Mesenchymal stem cell (in vitro differentiated cells and primary cell): Measurements from ENCODE around the gene RASL10B.

Experiments
- DNase-seq: peaks from one replicate; pipeline ENCODE4 v3.0.0-alpha.2; 2013
- H2AFZ ChIP-seq: one replicate; pipeline ENCODE4 v1.6.1; 2013; ENCODE audit warnings: low read depth, mild to moderate bottlenecking, control low read depth, inconsistent platforms, low read length, moderate library complexity
- H2AK5ac ChIP-seq: 2 replicates; pipeline ENCODE4 v1.6.1; 2013; ENCODE audit warnings: low read length, moderate library complexity, mild to moderate bottlenecking, inconsistent platforms; ENCODE audit not compliant: severe bottlenecking
- H2BK120ac ChIP-seq: one replicate; pipeline ENCODE4 v1.6.1; 2013; ENCODE audit warnings: low read depth, mild to moderate bottlenecking, inconsistent platforms, low read length, moderate library complexity
- H2BK12ac ChIP-seq, 2 experiments: one replicate each; pipeline ENCODE4 v1.6.1; 2013; ENCODE audit warnings: inconsistent platforms in 2 of 2, low read length in 2 of 2, mild to moderate bottlenecking in 2 of 2, moderate library complexity in 2 of 2, control low read depth in 1 of 2
- H2BK15ac ChIP-seq: one replicate; pipeline ENCODE4 v1.6.1; 2013; ENCODE audit warnings: mild to moderate bottlenecking, low read depth, inconsistent platforms; ENCODE audit not compliant: poor library complexity, severe bottlenecking
- H2BK5ac ChIP-seq: 2 replicates; pipeline ENCODE4 v1.6.1; 2013; ENCODE audit warnings: low read depth, mild to moderate bottlenecking, low read length, control low read depth, inconsistent platforms; ENCODE audit not compliant: poor library complexity, severe bottlenecking
- H3K14ac ChIP-seq, 2 experiments: one replicate each; pipeline ENCODE4 v1.6.1; 2013; ENCODE audit warnings: inconsistent platforms in 2 of 2, low read length in 2 of 2, control low read depth in 1 of 2, mild to moderate bottlenecking in 1 of 2, moderate library complexity in 1 of 2
- H3K18ac ChIP-seq, 2 experiments: one replicate each; pipeline ENCODE4 v1.6.1; 2013; ENCODE audit warnings: inconsistent platforms in 2 of 2, low read length in 2 of 2, control low read depth in 1 of 2, low read depth in 1 of 2, mild to moderate bottlenecking in 1 of 2
- H3K23ac ChIP-seq, 2 experiments: one replicate each; pipeline ENCODE4 v1.6.1; 2013; ENCODE audit warnings: inconsistent platforms in 2 of 2, low read length in 2 of 2, mild to moderate bottlenecking in 2 of 2, moderate library complexity in 2 of 2, control low read depth in 1 of 2
- H3K27ac ChIP-seq: 2 replicates; pipeline ENCODE4 v1.5.1; 2013; ENCODE audit warnings: mild to moderate bottlenecking, moderate library complexity, low read length, control low read depth, inconsistent platforms; ENCODE audit not compliant: poor library complexity, severe bottlenecking
- H3K27me3 ChIP-seq, 2 experiments: 2 replicates each; pipeline versions ENCODE4 v1.6.1 to v1.7.0; 2013; ENCODE audit warnings: low read length in 2 of 2, mild to moderate bottlenecking in 2 of 2, moderate library complexity in 2 of 2, control low read depth in 1 of 2, inconsistent platforms in 1 of 2; ENCODE audit not compliant: control insufficient read depth in 1 of 2, insufficient read depth in 1 of 2
- H3K36me3 ChIP-seq, 2 experiments: 2 replicates each; pipeline versions ENCODE4 v1.6.1 to v1.7.0; 2013; ENCODE audit warnings: low read length in 2 of 2, control low read depth in 1 of 2, inconsistent platforms in 1 of 2, low read depth in 1 of 2, mild to moderate bottlenecking in 1 of 2; ENCODE audit not compliant: insufficient read depth in 2 of 2, control insufficient read depth in 1 of 2
- H3K4ac ChIP-seq, 2 experiments: one replicate each; pipeline ENCODE4 v1.6.1; 2013; ENCODE audit warnings: inconsistent platforms in 2 of 2, low read length in 2 of 2, mild to moderate bottlenecking in 2 of 2, moderate library complexity in 2 of 2, control low read depth in 1 of 2, low read depth in 1 of 2
- H3K4me1 ChIP-seq: 2 replicates; pipeline ENCODE4 v1.6.1; 2013; ENCODE audit warnings: low read depth, low read length, control low read depth; ENCODE audit not compliant: control insufficient read depth, insufficient read depth
- H3K4me2 ChIP-seq: 2 replicates; pipeline ENCODE4 v1.6.1; 2013; ENCODE audit warnings: low read length, mild to moderate bottlenecking, inconsistent platforms; ENCODE audit not compliant: poor library complexity, severe bottlenecking
- H3K4me3 ChIP-seq, 2 experiments: 2 replicates each; pipeline versions ENCODE4 v1.5.1 to v1.7.0; 2013; ENCODE audit warnings: low read length in 2 of 2, mild to moderate bottlenecking in 2 of 2, control low read depth in 1 of 2, low read depth in 1 of 2; ENCODE audit not compliant: insufficient read depth in 1 of 2
- H3K79me1 ChIP-seq: replicated peaks from 2 replicates; pipeline ENCODE4 v1.6.1; 2013; ENCODE audit warnings: mild to moderate bottlenecking, control low read depth, low read length, inconsistent platforms; ENCODE audit not compliant: poor library complexity, severe bottlenecking
- H3K9ac ChIP-seq: 2 replicates; pipeline ENCODE4 v1.7.0; 2013; ENCODE audit warnings: mild to moderate bottlenecking, low read length, moderate library complexity
- H3K9me3 ChIP-seq: 2 replicates; pipeline ENCODE4 v1.7.0; 2013; ENCODE audit warnings: mild to moderate bottlenecking, low read length; ENCODE audit not compliant: control insufficient read depth
- H4K8ac ChIP-seq: one replicate; pipeline ENCODE4 v1.6.1; 2013; ENCODE audit warnings: inconsistent platforms, mild to moderate bottlenecking, low read length, moderate library complexity
- H4K91ac ChIP-seq: one replicate; pipeline ENCODE4 v1.6.1; 2013; ENCODE audit warnings: mild to moderate bottlenecking, low read length, inconsistent platforms
- WGBS: methylation state at CpG from one replicate; pipeline ENCODE4 v1.1.7; 2013; ENCODE audit warnings: mixed read lengths; 5-methylcytosine and 5-hydroxymethylcytosine counted together

The RASL10B gene

GRCh38 chr17:35723735-35724134, 7.7 kb upstream of the RASL10B start:
- H2BK5ac ChIP-seq = no peak overlapping the region
- H3K9ac ChIP-seq = no peak overlapping the region
- H2BK120ac ChIP-seq = no peak overlapping the region
- peaks cover 16 to 71% of the 10 kb centered on the region in 2 experiments for H3K36me3 ChIP-seq
- H3K27ac ChIP-seq = no peak overlapping the region
- no peak for DNase-seq
- peaks cover 15% of the 10 kb centered on the region for H3K79me1 ChIP-seq
- no peak overlapping the region for H2BK15ac ChIP-seq
- no peak overlapping the region for H2AFZ ChIP-seq
- no peak overlapping the region for H4K91ac ChIP-seq
- no peaks in the 10 kb centered on the region for H3K27me3 ChIP-seq
- 96% methylated on average over 2 of the region's 2 CpGs for WGBS
- no peak overlapping the region for H3K23ac ChIP-seq
- no peaks in the 10 kb centered on the region for H3K9me3 ChIP-seq
- H3K4me3 ChIP-seq = no peak overlapping the region
- H3K18ac ChIP-seq = no peak overlapping the region
- H3K14ac ChIP-seq = no peak overlapping the region
- no peak overlapping the region for H2BK12ac ChIP-seq
- peaks cover 20% of the 10 kb centered on the region for H3K4me1 ChIP-seq
- H2AK5ac ChIP-seq = no peak overlapping the region
- H4K8ac ChIP-seq = no peak overlapping the region
- H3K4ac ChIP-seq = no peak overlapping the region
- H3K4me2 ChIP-seq = no peak overlapping the region

- no peak for DNase-seq
- Histone ChIP-seq H2BK5ac (no peak overlapping the region), H2BK120ac (no peak overlapping the region), H3K9me3 (no peaks in the 10 kb centered on the region), H3K4me3 (no peak overlapping the region), H4K91ac (no peak overlapping the region), H3K4me1 (peaks cover 27% of the 10 kb centered on the region), H3K23ac (no peak overlapping the region), H2AK5ac (peak overlapping the region; percentile 12), H3K18ac (peak overlapping the region in 1 of 2 experiments; percentile 46), H3K4ac (peak overlapping the region; percentile 21 to 59), H3K9ac (no peak overlapping the region), H3K36me3 (peaks cover 18 to 58% of the 10 kb centered on the region in 2 experiments), H3K27ac (peak overlapping the region; percentile 81), H3K14ac (no peak overlapping the region), H3K27me3 (peaks cover 0 to 4% of the 10 kb centered on the region in 2 experiments), H4K8ac (peak overlapping the region; percentile 66), H3K79me1 (peaks cover 15% of the 10 kb centered on the region), H3K4me2 (no peak overlapping the region), H2BK12ac (no peak overlapping the region), H2BK15ac (no peak overlapping the region), H2AFZ (no peak overlapping the region)
- 98% methylated on average over 4 of the region's 4 CpGs for WGBS
These were observed 6.4 kb upstream of the RASL10B start for GRCh38 chr17:35725058-35725457.

DNA sequence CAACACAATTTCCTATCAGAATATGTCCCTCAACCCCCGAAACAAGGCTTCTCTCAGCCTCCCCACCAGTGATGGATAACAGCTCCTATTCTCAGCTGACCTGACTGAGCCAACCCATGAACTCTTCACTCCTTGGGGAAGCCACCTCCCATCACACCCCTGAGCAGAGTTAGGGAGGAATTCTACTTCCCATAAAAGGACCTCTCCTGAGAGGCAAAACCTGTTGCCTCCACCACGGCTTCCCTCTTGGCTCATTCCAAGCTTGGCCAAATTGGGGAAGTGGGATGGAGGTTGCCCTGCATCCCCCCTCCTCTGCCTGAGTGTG, 5.7 kb upstream of the RASL10B start:
- no peak overlapping the region for H2BK5ac ChIP-seq
- peak overlapping the region in 1 of 2 experiments; percentile 58 for H3K4ac ChIP-seq
- H3K4me1 ChIP-seq = peaks cover 27% of the 10 kb centered on the region
- peak overlapping the region; percentile 20 for H3K4me2 ChIP-seq
- H3K23ac ChIP-seq = no peak overlapping the region
- peak overlapping the region; percentile 91 for H4K91ac ChIP-seq
- H3K9ac ChIP-seq = no peak overlapping the region
- peak overlapping the region; percentile 46 to 62 for H3K18ac ChIP-seq
- peaks cover 18 to 54% of the 10 kb centered on the region in 2 experiments for H3K36me3 ChIP-seq
- 45% methylated on average over 2 of the region's 2 CpGs for WGBS
- H2BK120ac ChIP-seq = no peak overlapping the region
- DNase-seq = no peak
- H3K27ac ChIP-seq = peak overlapping the region; percentile 81
- peak overlapping the region; percentile 14 to 81 for H2BK12ac ChIP-seq
- no peaks in the 10 kb centered on the region for H3K9me3 ChIP-seq
- H3K4me3 ChIP-seq = no peak overlapping the region
- H4K8ac ChIP-seq = peak overlapping the region; percentile 29
- H2BK15ac ChIP-seq = no peak overlapping the region
- peak overlapping the region; percentile 37 for H2AK5ac ChIP-seq
- H3K27me3 ChIP-seq = peaks cover 0 to 8% of the 10 kb centered on the region in 2 experiments
- H3K79me1 ChIP-seq = peaks cover 15% of the 10 kb centered on the region
- H3K14ac ChIP-seq = peak overlapping the region in 1 of 2 experiments; percentile 65
- no peak overlapping the region for H2AFZ ChIP-seq

DNA sequence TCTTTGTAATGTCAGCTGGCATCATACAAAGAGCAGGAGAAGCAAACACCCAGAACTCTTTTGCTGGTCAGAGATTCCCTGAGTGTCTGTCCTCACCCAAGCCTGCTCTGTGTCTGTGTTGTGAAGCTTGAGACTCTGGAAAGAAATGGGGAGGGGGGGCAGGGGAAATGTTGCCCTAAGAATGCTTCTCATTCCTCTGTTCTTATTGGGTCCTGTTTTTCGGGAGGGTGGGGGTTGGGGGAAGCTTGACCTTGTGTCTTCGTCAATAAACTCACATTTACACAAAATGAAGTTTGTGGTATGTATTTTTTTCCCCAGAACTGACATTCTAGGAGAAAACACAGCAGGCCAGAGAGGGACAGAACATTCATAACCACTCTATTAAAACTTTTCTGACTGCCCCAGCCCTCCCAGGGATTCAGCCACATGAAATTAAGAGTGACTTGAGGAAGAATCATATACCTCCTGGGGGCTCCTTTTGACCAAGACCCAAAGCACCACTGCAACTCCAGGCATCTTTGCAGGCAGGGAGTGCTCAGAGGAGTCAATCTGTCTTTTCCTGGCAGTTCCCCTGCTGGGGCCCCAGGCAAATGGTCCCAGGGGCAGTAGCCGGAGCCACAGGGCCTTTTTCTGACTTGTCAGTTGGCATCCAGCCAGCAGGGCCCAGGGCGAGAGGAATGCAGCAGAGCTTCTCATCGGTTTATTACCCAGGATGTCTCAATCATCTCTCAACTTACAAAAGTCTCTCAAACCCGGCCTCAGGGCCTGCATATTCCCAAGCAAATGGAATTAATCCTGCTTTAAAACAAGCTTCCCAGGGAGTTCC, 5.1 kb upstream of the RASL10B start:
- Histone ChIP-seq H3K4me2 (peak overlapping the region; percentile 38), H3K27ac (peak overlapping the region; percentile 81), H3K79me1 (peaks cover 12% of the 10 kb centered on the region), H2AK5ac (peak overlapping the region; percentile 37), H2BK12ac (peak overlapping the region; percentile 14 to 83), H2BK120ac (peak overlapping the region; percentile 89), H3K4me3 (peak overlapping the region in 1 of 2 experiments; percentile 29), H3K18ac (peak overlapping the region; percentile 68 to 75), H2BK5ac (peak overlapping the region; percentile 3), H3K9me3 (no peaks in the 10 kb centered on the region), H2AFZ (no peak overlapping the region), H4K8ac (peak overlapping the region; percentile 29), H3K14ac (peak overlapping the region in 1 of 2 experiments; percentile 65), H3K9ac (peak overlapping the region; percentile 39), H3K4me1 (peaks cover 30% of the 10 kb centered on the region), H3K23ac (no peak overlapping the region), H3K4ac (peak overlapping the region in 1 of 2 experiments; percentile 58), H3K36me3 (peaks cover 18 to 49% of the 10 kb centered on the region in 2 experiments), H2BK15ac (no peak overlapping the region), H4K91ac (peak overlapping the region; percentile 91), H3K27me3 (peaks cover 0 to 13% of the 10 kb centered on the region in 2 experiments)
- peak; percentile 96 for DNase-seq
- 0% methylated on average over 4 of the region's 6 CpGs for WGBS
